OCI-LY1 (cell line): ENCODE measurements around the gene ASIC4.
A peak's percentile ranks its signal among the peaks of the same experiment; 100 is the strongest.

Source experiments
- H2AFZ ChIP-seq: fragments of 200-600 bp; sonication (generic), shearing (Covaris generic); 2 replicates; pipeline ENCODE4 v1.6.0; 2014; ENCODE audit warnings: antibody characterized with exemption, mild to moderate bottlenecking, low read length
- H3F3A ChIP-seq: fragments of 200-600 bp; sonication (generic), shearing (Covaris generic); 2 replicates; pipeline ENCODE4 v1.6.0; 2014; ENCODE audit warnings: mild to moderate bottlenecking, antibody characterized with exemption, low read length, moderate library complexity; ENCODE audit not compliant: insufficient read depth
- H3K27ac ChIP-seq: fragments of 200-600 bp; sonication (generic); 2 replicates; pipeline ENCODE4 v1.5.1; 2014; ENCODE audit warnings: low read length, mixed run types, mild to moderate bottlenecking, low read depth; ENCODE audit not compliant: poor library complexity, severe bottlenecking
- H3K27me3 ChIP-seq: fragments of 200-600 bp; sonication (generic); 2 replicates; pipeline ENCODE4 v1.6.0; 2014; ENCODE audit warnings: antibody characterized with exemption, mild to moderate bottlenecking, low read length, moderate library complexity; ENCODE audit not compliant: insufficient read depth
- H3K36me3 ChIP-seq: fragments of 200-600 bp; sonication (generic); 2 replicates; pipeline ENCODE4 v1.6.1; 2014; ENCODE audit warnings: mild to moderate bottlenecking, antibody characterized with exemption, low read length, moderate library complexity, mixed read lengths; ENCODE audit not compliant: insufficient read depth
- H3K4me1 ChIP-seq: fragments of 200-600 bp; sonication (generic); 2 replicates; pipeline ENCODE4 v1.5.1; 2014; ENCODE audit warnings: mild to moderate bottlenecking, low read length, moderate library complexity; ENCODE audit not compliant: insufficient read depth, severe bottlenecking
- H3K4me2 ChIP-seq: fragments of 200-600 bp; sonication (generic), shearing (Covaris generic); 2 replicates; pipeline ENCODE4 v1.6.1; 2014; ENCODE audit warnings: low read length
- H3K4me3 ChIP-seq: fragments of 200-600 bp; sonication (generic); 2 replicates; pipeline ENCODE4 v1.5.1; 2014; ENCODE audit warnings: low read length, low read depth, mild to moderate bottlenecking, mixed read lengths; ENCODE audit not compliant: poor library complexity, severe bottlenecking
- H3K79me2 ChIP-seq: fragments of 200-600 bp; shearing (Covaris generic); 2 replicates; pipeline ENCODE4 v1.6.1; 2016; ENCODE audit warnings: mixed run types, low read length, mixed read lengths; ENCODE audit not compliant: insufficient read depth
- H3K9ac ChIP-seq: fragments of 200-600 bp; sonication (generic), shearing (Covaris generic); 2 replicates; pipeline ENCODE4 v1.6.1; 2014; ENCODE audit warnings: mild to moderate bottlenecking, low read length, mixed read lengths
- H3K9me2 ChIP-seq: fragments of 200-600 bp; sonication (generic), shearing (Covaris generic); 2 replicates; pipeline ENCODE4 v1.6.1; 2014; ENCODE audit warnings: low read depth, mild to moderate bottlenecking, low read length, mixed read lengths
- H3K9me3 ChIP-seq: fragments of 200-600 bp; shearing (Covaris generic); 2 replicates; pipeline ENCODE4 v1.6.1; 2014; ENCODE audit warnings: low read length, mixed read lengths
- H4K20me1 ChIP-seq: fragments of 200-600 bp; sonication (generic), shearing (Covaris generic); 2 replicates; pipeline ENCODE4 v1.6.0; 2016; ENCODE audit warnings: mild to moderate bottlenecking, low read length; ENCODE audit not compliant: insufficient read depth
- CTCF ChIP-seq: fragments of 200-600 bp; sonication (generic), shearing (Covaris generic); IDR thresholded peaks from 2 replicates; pipeline ENCODE4 v1.5.1; 2017; ENCODE audit warnings: mild to moderate bottlenecking, antibody characterized with exemption, low read length, moderate library complexity, mixed read lengths
- EZH2 ChIP-seq: fragments of 200-600 bp; sonication (generic), shearing (Covaris generic); IDR thresholded peaks from 2 replicates; pipeline ENCODE4 v1.8.0; 2017; ENCODE audit warnings: borderline replicate concordance, mixed run types, mild to moderate bottlenecking, antibody characterized with exemption, low read length, moderate library complexity, mixed read lengths

Gene ASIC4

GRCh38 chr2:219520079-219520478, 5.8 kb downstream of the ASIC4 start:
- H3K79me2 ChIP-seq, result no peaks in the 10 kb centered on the region

GRCh38 chr2:219521066-219521880, 7.0 kb downstream of the ASIC4 start:
- H3K9me2 ChIP-seq, result no peaks in the 10 kb centered on the region
- no peaks in the 10 kb centered on the region for H4K20me1 ChIP-seq
- no peak overlapping the region for H3K4me2 ChIP-seq
- no peak overlapping the region for H2AFZ ChIP-seq
- no peaks in the 10 kb centered on the region for H3K36me3 ChIP-seq
- no peak overlapping the region for H3K27ac ChIP-seq
- H3K9ac ChIP-seq, result no peak overlapping the region
- H3K4me3 ChIP-seq, result no peak overlapping the region
- H3F3A ChIP-seq, result no peaks in the 10 kb centered on the region
- no peaks in the 10 kb centered on the region for H3K9me3 ChIP-seq
- TF ChIP-seq CTCF (peak; percentile 35; the same call in 1 of the 2 replicates), EZH2 (no peak)
- H3K79me2 ChIP-seq, result no peaks in the 10 kb centered on the region
- H3K27me3 ChIP-seq, result 0 out of 2 replicates have a peak, but pooled peaks cover 6% of the 10 kb centered on the region
- no peaks in the 10 kb centered on the region for H3K4me1 ChIP-seq

More at GRCh38 chr2:219520079-219520478, 5.8 kb downstream of the ASIC4 start:
- Histone ChIP-seq H3K9ac (no peak overlapping the region), H3K4me2 (no peak overlapping the region), H3K9me3 (no peaks in the 10 kb centered on the region), H3K36me3 (no peaks in the 10 kb centered on the region), H3K4me1 (no peaks in the 10 kb centered on the region), H3K4me3 (no peak overlapping the region), H3K27ac (no peak overlapping the region), H3F3A (no peaks in the 10 kb centered on the region), H2AFZ (no peak overlapping the region), H3K27me3 (0 out of 2 replicates have a peak, but pooled peaks cover 6% of the 10 kb centered on the region), H3K9me2 (no peaks in the 10 kb centered on the region), H4K20me1 (no peaks in the 10 kb centered on the region)
- TF ChIP-seq CTCF (no peak), EZH2 (no peak)

GRCh38 chr2:219522111-219523030, 8.1 kb downstream of the ASIC4 start:
- Histone ChIP-seq H3K27ac (no peak overlapping the region), H3K79me2 (no peaks in the 10 kb centered on the region), H3K4me1 (no peaks in the 10 kb centered on the region)

More at GRCh38 chr2:219522111-219523030, 8.1 kb downstream of the ASIC4 start:
- no peak overlapping the region for H3K9ac ChIP-seq
- H3K9me3 ChIP-seq, result no peaks in the 10 kb centered on the region
- H3K27me3 ChIP-seq, result 0 out of 2 replicates have a peak, but pooled peaks cover 6% of the 10 kb centered on the region
- no peak overlapping the region for H3K4me2 ChIP-seq
- H4K20me1 ChIP-seq, result no peaks in the 10 kb centered on the region
- H3K36me3 ChIP-seq, result no peaks in the 10 kb centered on the region
- TF ChIP-seq EZH2 (no peak), CTCF (no peak)
- no peaks in the 10 kb centered on the region for H3F3A ChIP-seq
- H2AFZ ChIP-seq, result no peak overlapping the region
- no peaks in the 10 kb centered on the region for H3K9me2 ChIP-seq
- no peak overlapping the region for H3K4me3 ChIP-seq
